GM15510 (cell line): ENCODE data around the gene SEC16A.

Source experiments
- POLR2A ChIP-seq: IDR thresholded peaks from 3 replicates; pipeline ENCODE4 v1.6.1; 2011; ENCODE audit warnings: borderline replicate concordance; ENCODE audit not compliant: insufficient read length; ENCODE audit errors: extremely low read depth

Gene SEC16A

DNA sequence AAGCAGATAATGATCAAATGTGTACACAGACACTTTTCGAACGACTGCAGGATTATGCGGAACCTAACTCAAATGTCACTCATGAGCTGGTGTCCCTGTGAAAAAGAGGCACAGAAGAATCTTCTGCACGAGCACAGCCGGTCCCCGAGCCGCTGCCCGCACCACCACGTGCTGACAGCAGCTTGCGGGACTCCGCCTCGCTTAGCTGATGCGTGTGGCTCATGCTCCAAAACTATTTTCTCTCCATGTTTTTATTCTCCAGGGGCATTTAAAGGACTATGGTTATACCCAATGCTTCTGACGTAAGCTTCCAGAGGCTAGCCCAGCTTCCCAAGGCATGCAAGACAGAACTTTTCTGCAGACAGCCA is 9.5 kb downstream of the SEC16A start:
- no peak for TF ChIP-seq POLR2A

DNA sequence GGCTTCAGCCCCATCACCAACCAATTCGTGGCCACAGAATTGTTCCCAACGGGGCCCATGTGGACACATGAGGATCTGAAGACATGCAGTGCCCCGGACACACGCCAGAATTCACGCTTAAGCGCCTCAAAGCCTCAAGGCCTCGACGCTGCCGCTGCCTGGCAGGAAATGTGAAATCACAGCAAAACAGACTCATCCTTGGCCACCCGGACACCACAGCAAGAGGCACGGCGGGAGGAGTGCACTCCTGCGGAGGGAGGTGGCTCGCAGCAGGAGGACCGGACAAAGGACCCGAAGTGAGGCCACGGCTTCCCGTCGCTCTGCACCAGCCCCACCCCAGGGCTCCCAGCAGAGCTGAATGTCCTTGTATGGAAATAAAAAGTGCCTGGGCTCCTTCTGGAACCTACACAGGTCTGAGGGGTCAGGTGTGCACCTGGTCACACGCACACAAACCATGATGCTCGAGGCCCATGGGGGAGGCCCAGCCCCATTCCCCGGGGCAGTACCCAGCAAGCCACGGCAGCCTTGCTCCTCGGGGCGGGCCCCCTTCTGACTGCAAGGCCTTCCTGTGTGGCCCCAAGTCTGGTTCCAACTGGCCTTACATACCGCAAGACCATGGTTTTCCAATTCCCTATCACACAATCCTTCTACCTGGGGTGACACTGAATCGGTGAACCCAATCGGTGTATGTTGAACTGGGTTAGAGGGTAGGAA is 10.0 kb downstream of the SEC16A start:
- no peak for TF ChIP-seq POLR2A

DNA sequence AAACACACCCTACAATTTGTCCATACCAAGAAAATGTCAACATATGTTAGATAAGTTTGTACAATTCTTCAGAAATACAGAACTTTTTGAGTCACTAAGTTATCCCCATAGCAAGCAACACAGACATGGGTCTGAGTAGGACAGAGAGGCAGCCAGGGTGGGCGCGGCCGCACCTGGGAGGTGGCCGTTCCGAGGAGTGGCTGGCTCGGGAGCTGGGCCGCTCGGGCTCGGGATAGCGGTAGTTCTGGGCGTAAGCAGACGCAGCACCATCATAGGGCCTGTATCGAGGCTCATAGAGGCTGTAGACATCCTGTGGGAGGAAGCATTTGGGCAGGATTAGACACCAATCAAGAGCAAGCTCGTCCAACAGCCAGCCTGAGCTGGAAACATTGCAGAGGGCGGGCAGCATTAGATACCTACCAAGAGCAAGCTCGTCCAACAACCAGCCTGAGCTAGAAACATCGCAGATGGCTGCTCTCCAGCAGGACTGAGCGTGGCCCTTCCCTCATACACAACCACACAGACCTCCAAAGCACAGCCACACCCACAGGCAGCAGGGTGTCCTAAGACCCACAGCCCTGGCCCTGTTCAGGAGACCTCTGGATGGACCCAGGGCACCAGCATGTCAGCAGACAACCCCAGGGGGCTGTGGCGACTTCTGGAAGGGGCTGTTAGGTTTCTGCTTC is 10.9 kb downstream of the SEC16A start:
- no peak for TF ChIP-seq POLR2A

- no peak for TF ChIP-seq POLR2A
These were observed 11.9 kb downstream of the SEC16A start for GRCh38 chr9:136470792-136471469.

DNA sequence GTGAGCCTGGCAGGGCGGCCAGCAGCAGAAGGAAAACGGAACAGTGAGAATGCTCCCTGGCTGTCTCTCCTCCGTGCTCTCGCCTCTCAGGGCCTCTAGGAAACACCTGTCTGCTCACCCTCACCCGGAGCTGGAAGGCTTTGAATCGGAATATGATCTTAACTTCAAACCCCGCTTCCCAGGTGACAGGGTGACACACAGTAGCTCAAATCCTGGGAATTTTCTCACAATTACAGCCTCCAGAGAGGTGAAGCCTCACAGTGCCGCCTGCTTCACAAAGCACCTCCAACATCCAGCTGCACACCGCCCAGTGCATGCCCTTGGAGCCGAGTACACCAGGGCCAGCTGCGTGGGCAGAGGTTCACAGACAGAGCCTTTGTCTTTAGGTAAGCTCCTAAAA is 12.5 kb downstream of the SEC16A start:
- no peak for TF ChIP-seq POLR2A

DNA sequence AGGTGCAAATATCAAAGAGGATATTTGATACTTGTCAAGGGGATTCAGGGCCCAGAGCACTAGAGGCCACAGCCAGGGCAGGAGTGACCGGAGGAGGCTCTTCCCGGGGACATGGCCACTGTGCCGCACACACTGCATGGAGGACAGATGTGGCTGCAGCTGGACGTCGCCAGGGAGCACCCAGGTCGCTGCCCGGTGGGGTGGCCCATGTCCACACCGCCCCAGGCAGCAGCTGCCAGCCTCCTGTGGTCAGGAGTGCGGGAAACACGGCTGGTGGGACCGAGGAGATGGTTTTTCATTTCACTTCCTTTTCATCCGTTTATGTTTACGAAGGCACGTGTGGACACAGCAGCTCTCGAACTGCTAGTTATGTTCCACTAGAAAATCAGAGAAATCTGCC is 15.1 kb downstream of the SEC16A start:
- no peak for TF ChIP-seq POLR2A

DNA sequence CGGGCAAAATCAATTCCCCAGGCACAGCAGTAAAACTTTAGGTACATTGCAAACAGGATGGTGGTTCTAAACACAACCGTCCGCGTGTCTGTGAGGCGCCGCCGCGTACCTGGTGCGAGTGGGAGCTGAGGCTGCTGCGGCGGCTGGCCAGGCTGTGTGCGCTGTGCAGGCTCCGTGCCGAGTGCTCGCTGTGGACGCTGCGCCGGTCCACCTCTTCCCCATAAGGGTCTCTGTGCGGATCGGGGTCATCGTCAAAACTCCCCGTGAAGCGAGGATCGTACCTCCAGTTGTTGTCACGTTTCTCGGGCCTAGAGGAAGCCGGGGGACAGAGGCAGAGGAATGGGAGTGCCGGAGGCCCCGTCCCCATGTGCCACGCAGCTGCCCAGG is 16.7 kb downstream of the SEC16A start:
- no peak for TF ChIP-seq POLR2A

DNA sequence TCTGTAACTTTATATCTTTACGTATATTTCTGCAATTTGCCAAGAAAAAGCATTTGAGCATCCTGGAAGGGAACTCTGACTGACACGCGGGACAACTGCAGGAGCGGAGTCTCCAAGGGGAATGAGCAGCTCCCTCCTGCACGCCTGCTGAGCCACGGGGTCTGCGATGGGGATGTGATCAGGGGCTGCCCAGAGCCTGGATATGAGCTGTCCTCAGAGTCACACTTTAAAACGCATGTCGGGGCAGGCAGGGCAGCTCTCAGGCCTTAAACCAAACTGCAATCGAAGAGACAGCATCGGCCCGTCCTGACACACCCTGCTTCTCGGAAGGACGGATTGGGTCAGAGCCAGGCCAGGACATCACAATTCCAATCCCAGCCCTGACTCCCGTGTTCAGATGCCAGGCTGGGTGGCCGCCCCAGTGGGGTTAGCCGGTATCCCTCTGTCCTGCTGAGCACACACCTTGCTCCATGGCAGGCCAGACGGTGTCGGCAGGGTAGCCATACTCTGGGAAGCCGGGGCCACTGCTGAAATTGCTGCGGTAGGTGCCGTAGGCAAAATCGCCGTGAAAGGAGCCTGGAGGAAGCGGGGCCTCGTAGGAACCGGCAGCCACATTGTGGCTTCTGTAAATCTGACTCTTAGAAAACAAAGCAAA is 17.2 kb downstream of the SEC16A start:
- no peak for TF ChIP-seq POLR2A

- no peak for TF ChIP-seq POLR2A
These were observed 18.6 kb downstream of the SEC16A start for GRCh38 chr9:136464241-136464640.

GRCh38 chr9:136463578-136463977 is 19.3 kb downstream of the SEC16A start:
- TF ChIP-seq POLR2A = no peak

- no peak for TF ChIP-seq POLR2A
These were observed 20.2 kb downstream of the SEC16A start for GRCh38 chr9:136462664-136463063.

DNA sequence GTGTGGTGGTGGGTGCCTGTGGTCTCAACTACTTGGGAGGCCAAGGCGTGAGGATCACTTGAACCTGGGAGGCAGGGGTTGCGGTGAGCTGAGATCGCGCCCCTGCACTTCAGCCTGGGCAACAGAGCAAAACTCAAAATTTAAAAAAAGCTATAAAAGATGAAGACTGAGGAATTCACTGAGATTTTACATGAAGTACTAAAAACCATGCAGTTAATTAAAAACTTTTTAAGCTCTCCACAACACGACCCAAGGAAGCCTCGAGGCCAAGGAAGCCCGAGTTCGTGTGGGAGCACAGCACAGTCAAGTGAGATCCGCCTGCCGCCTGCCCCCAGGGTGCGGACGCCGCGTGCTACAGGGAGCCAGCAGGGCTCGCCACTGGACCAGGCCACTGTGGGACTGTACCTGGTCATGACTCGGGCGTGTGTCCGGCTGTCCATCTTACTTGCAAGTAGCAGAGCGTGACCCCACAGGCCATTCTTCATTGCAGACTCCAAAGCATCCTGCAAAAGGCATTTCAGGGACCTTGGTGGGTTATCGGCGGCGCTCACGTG is 22.0 kb downstream of the SEC16A start:
- no peak for TF ChIP-seq POLR2A

DNA sequence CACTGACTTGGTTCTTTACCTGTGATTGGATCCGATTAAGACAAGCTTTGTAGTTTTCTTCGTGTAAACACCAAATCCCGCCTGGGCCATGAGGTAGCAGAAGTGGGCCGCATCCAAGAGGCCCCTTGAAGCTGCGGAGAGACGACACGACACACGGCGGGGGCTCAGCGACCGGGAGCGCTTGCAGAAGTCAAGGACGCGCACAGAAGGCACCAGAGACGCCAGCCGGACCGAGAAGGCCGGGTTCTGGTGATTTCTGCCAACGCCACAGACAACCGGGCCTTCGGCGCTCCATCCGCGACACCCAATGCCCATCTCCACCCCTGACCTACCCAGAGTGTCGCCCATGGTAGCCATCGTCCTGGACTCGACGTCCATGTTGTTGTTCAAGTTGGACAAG is 23.4 kb downstream of the SEC16A start:
- no peak for TF ChIP-seq POLR2A

GRCh38 chr9:136457326-136457725 is 25.5 kb downstream of the SEC16A start:
- no peak for TF ChIP-seq POLR2A

DNA sequence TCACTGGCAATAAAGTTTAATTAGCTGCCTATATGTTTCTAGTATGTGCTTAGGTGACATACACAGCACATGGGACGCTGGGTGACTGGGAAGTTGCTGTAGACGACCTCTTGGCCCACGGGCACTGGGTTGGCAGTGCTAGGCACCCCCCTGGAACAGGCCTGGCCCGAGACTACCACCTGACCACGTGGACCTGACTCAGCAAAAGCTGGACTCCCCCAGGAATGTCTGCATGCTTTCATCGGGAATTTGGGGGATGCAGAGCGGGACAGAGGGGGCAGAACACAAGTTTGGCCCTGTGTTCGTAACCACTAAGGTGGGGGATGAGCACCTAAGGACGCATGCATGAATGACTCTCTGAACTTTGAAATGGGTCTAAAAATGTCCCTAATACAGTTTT is 26.6 kb downstream of the SEC16A start:
- TF ChIP-seq POLR2A = no peak

- no peak for TF ChIP-seq POLR2A
These were observed 27.5 kb downstream of the SEC16A start for GRCh38 chr9:136455043-136456002.
